ENCODE results near the gene RDH11. TPM values are rescaled to one million over a fixed set of nuclear protein-coding genes. Genes with fewer than 3 reads are reported as not detected.

RDH11 gene
- total and polyA plus RNA-seq, 2 experiments from 2014 or later: 148 to 164 TPM

GRCh38 chr14:67673451-67673850, 22.1 kb downstream of the RDH11 start:
- DNase-seq (ENCODE audit: low spot score): no peak
- Histone ChIP-seq H3K4me3 (peak overlapping the region; percentile 77), H3K4me2 (peak overlapping the region; percentile 90), H3K27ac (peak overlapping the region; percentile 99), H3K36me3 (replicated peaks; ENCODE audit: insufficient read depth, low read depth) (peaks cover 3% of the 10 kb centered on the region), H3K4me1 (ENCODE audit: insufficient read depth) (peaks cover 11% of the 10 kb centered on the region), H3K9me2 (replicated peaks; ENCODE audit: insufficient read depth) (no peaks in the 10 kb centered on the region), H3K79me2 (peaks cover 65% of the 10 kb centered on the region), H4K20me1 (ENCODE audit: insufficient read depth, poor library complexity, severe bottlenecking) (peaks cover 17% of the 10 kb centered on the region), H3K27me3 (no peaks in the 10 kb centered on the region), H2AFZ (peak overlapping the region; percentile 5), H3K9me3 (ENCODE audit: low read depth) (no peaks in the 10 kb centered on the region)
- 55% methylated on average over 5 of the region's 5 CpGs for WGBS (ENCODE audit: low lambda C conversion rate, missing lambda C conversion rate)
- TF ChIP-seq CTCF (IDR thresholded peaks at IDR 0.05; ENCODE audit: poor library complexity): no peak
- no peak for TF ChIP-seq EZH2 (IDR thresholded peaks at IDR 0.05; ENCODE audit: borderline replicate concordance)
- no peak for TF ChIP-seq EZH2phosphoT487 (IDR thresholded peaks at IDR 0.05; ENCODE audit: low read depth, severe bottlenecking, unreplicated experiment)

GRCh38 chr14:67668559-67668958, 27.0 kb downstream of the RDH11 start:
- TF ChIP-seq EZH2 (IDR thresholded peaks at IDR 0.05; ENCODE audit: borderline replicate concordance): no peak
- TF ChIP-seq EZH2phosphoT487 (IDR thresholded peaks at IDR 0.05; ENCODE audit: low read depth, severe bottlenecking, unreplicated experiment): no peak
- no peak for TF ChIP-seq CTCF (IDR thresholded peaks at IDR 0.05; ENCODE audit: poor library complexity)
- Histone ChIP-seq H3K27ac (no peak overlapping the region), H2AFZ (no peak overlapping the region), H3K9me3 (ENCODE audit: low read depth) (no peaks in the 10 kb centered on the region), H3K4me3 (no peak overlapping the region), H3K27me3 (no peaks in the 10 kb centered on the region), H3K36me3 (replicated peaks; ENCODE audit: insufficient read depth, low read depth) (no peaks in the 10 kb centered on the region), H3K79me2 (peaks cover 97% of the 10 kb centered on the region), H3K4me1 (ENCODE audit: insufficient read depth) (peaks cover 11% of the 10 kb centered on the region), H3K4me2 (no peak overlapping the region), H4K20me1 (ENCODE audit: insufficient read depth, poor library complexity, severe bottlenecking) (peaks cover 43% of the 10 kb centered on the region), H3K9me2 (replicated peaks; ENCODE audit: insufficient read depth) (no peaks in the 10 kb centered on the region)
- no peak for DNase-seq (ENCODE audit: low spot score)

- Histone ChIP-seq H3K79me2 (peaks cover 97% of the 10 kb centered on the region), H3K4me1 (ENCODE audit: insufficient read depth) (no peaks in the 10 kb centered on the region), H3K27me3 (no peaks in the 10 kb centered on the region), H3K27ac (no peak overlapping the region), H2AFZ (no peak overlapping the region), H3K9me3 (ENCODE audit: low read depth) (no peaks in the 10 kb centered on the region), H3K9me2 (replicated peaks; ENCODE audit: insufficient read depth) (no peaks in the 10 kb centered on the region), H3K36me3 (replicated peaks; ENCODE audit: insufficient read depth, low read depth) (no peaks in the 10 kb centered on the region), H3K4me2 (no peak overlapping the region), H4K20me1 (ENCODE audit: insufficient read depth, poor library complexity, severe bottlenecking) (peaks cover 35% of the 10 kb centered on the region), H3K4me3 (no peak overlapping the region)
- peak; percentile 71 for TF ChIP-seq CTCF (IDR thresholded peaks at IDR 0.05; ENCODE audit: poor library complexity)
- TF ChIP-seq EZH2phosphoT487 (IDR thresholded peaks at IDR 0.05; ENCODE audit: low read depth, severe bottlenecking, unreplicated experiment): no peak
- no peak for TF ChIP-seq EZH2 (IDR thresholded peaks at IDR 0.05; ENCODE audit: borderline replicate concordance)
- WGBS (ENCODE audit: low lambda C conversion rate, missing lambda C conversion rate): 25% methylated on average over 1 of the region's 1 CpG
- DNase-seq (ENCODE audit: low spot score): peak; percentile 57
These were observed 28.7 kb downstream of the RDH11 start for GRCh38 chr14:67666750-67667449.
